K562 treated with DMSO at 1 percent for 24 hours (cell line): Measurements from ENCODE around the gene HPS1. TPM values are rescaled to one million over a fixed set of nuclear protein-coding genes. Genes with fewer than 3 reads are reported as not detected.

ENCODE experiments used
- total RNA-seq: library from RNA; unstranded; fragments of 300-600 nt; gene quantifications from 2 replicates; pipeline ENCODE4 v1.2.3, GENCODE V29; 2022; ENCODE audit warnings: low read depth; ENCODE audit not compliant: insufficient read depth

HPS1 gene
- 83.0 and 85.0 TPM in 2 replicates for total RNA-seq

GRCh38 chr10:98446661-98447221, at the start of gene HPS1:
Gene HPS1, minus strand, starts transcription at chr10:98446935. Its CDS starts 3,695 bp downstream, at chr10:98443240.

GRCh38 chr10:98414932-98415730, 31.6 kb downstream of the HPS1 start, which contains the start of gene PYROXD2:
Gene PYROXD2, minus strand, starts transcription at chr10:98415182. Its CDS starts 47 bp downstream, at chr10:98415135.

Other genes with a start within 250 kb of the HPS1 start
- gene LOXL4, start 178.7 kb downstream of the HPS1 start, total RNA-seq, result 0.27 and 0.78 TPM in 2 replicates
- 1.5 TPM in 1 of 2 replicates, not detected in the other for gene PYROXD2, start 31.8 kb downstream of the HPS1 start, total RNA-seq